Measurements from ENCODE around the gene PALM. TPM values are rescaled to one million over a fixed set of nuclear protein-coding genes. Genes with fewer than 3 reads are reported as not detected.
A peak's percentile ranks its signal among the peaks of the same experiment; 100 is the strongest.

The PALM gene
- total RNA-seq, 4 donors from 2014 or later: 7.5 to 33.8 (median 21.6) TPM

DNA sequence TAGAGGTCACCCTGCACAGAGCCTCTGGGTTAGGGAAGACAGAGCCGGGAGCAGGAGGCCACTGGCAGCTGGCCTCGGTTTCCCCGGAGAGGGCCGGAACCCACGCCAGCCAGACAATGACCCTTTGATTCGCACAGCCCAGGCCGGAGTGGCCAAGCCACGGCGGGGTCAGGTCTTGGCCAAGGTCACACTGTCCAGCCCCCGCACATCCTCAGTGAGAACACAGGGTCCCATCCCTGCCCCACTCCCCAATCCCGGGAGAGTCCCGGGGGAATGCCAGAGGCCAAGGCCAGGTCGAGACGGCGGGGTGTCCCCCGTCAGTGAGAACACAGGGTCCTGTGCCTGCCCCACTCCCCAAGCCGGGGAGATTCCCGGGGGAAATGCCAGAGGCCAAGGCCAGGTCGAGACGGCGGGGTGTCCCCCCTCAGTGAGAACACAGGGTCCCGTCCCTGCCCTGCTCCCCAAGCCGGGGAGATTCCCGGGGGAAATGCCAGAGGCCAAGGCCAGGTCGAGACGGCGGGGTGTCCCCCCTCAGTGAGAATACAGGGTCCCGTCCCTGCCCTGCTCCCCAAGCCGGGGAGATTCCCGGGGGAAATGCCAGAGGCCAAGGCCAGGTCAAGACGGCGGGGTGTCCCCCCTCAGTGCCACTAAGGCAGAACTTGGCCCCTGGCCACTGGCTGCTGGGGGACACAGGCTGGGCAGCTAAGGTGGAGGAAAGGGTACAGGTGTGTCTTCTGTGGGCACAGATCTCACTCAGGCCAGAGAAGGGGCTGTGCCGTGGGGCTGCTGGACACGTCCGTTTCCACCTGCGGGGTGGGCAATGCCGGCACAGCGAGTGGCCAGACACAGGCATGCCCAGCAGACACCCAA, 34.2 kb upstream of the PALM start:
- TF ChIP-seq CTCF (IDR thresholded peaks at IDR 0.05) (no peak), POLR2A (IDR thresholded peaks at IDR 0.05) (no peak)
- H3K27ac ChIP-seq: peak overlapping the region in 1 of 4 donors; percentile 56
- peaks cover 0 to 3% of the 10 kb centered on the region in 2 donors for H3K27me3 ChIP-seq
- no peaks in the 10 kb centered on the region for H3K9me3 ChIP-seq
- peak in 1 of 3 donors; percentile 37 for DNase-seq
- H3K36me3 ChIP-seq: no peaks in the 10 kb centered on the region
- H3K4me3 ChIP-seq: no peak overlapping the region
- H3K4me1 ChIP-seq: peaks cover 1 to 40% (median 5%) of the 10 kb centered on the region in 4 donors

- TF ChIP-seq POLR2A (IDR thresholded peaks at IDR 0.05) (no peak), CTCF (IDR thresholded peaks at IDR 0.05) (no peak)
- no peaks in the 10 kb centered on the region for H3K9me3 ChIP-seq
- H3K27ac ChIP-seq: peak overlapping the region in 3 of 4 donors; percentile 38 to 86 (median 79)
- H3K4me3 ChIP-seq: peak overlapping the region in 2 of 4 donors; percentile 50 to 52
- H3K27me3 ChIP-seq: peaks cover 0 to 3% of the 10 kb centered on the region in 2 donors
- no peak for DNase-seq
- peaks cover 3 to 42% (median 10%) of the 10 kb centered on the region in 4 donors for H3K4me1 ChIP-seq
- H3K36me3 ChIP-seq: no peaks in the 10 kb centered on the region
Observed at GRCh38 chr19:676007-676338, 32.8 kb upstream of the PALM start.

GRCh38 chr19:676339-677105, 32.2 kb upstream of the PALM start, which contains the start of gene FSTL3:
TSS of gene FSTL3 (plus strand) at chr19:676392. CDS start at chr19:676424, 32 bp downstream.
- H3K9me3 ChIP-seq: no peaks in the 10 kb centered on the region
- no peak for TF ChIP-seq CTCF (IDR thresholded peaks at IDR 0.05)
- H3K36me3 ChIP-seq: no peaks in the 10 kb centered on the region
- peaks cover 0 to 3% of the 10 kb centered on the region in 2 donors for H3K27me3 ChIP-seq
- H3K4me3 ChIP-seq: peak within 1 kb of the TSS; percentile 31 to 52 (median 41)
- peaks cover 3 to 42% (median 12%) of the 10 kb centered on the region in 4 donors for H3K4me1 ChIP-seq
- peak within 1 kb of the TSS; percentile 60 to 86 (median 73) for H3K27ac ChIP-seq
- no peak for DNase-seq

DNA sequence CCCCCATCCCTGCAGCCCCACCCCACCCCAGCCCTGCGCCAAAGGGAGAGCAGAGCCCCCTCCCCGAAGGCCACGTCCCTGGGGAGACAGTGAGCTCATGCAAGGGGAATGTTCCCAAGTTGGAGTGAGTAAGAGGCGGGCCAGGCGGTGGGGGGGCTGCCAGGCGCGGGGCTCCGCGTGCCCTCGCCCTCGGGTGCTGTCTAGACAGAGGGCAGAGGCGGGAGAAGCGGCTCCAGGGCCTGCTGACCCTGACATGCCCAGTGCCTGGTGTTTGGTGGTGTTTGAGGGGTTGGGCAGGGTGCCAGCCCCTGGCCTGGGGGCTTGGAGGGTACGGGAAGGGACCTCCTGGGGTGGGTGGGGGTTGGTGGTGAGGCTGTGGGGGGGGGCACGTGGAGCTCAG, 31.5 kb upstream of the PALM start:
- peaks cover 3 to 42% (median 13%) of the 10 kb centered on the region in 4 donors for H3K4me1 ChIP-seq
- H3K9me3 ChIP-seq: no peaks in the 10 kb centered on the region
- peak overlapping the region; percentile 31 to 52 (median 41) for H3K4me3 ChIP-seq
- peak overlapping the region; percentile 60 to 86 (median 73) for H3K27ac ChIP-seq
- peaks cover 0 to 3% of the 10 kb centered on the region in 2 donors for H3K27me3 ChIP-seq
- no peaks in the 10 kb centered on the region for H3K36me3 ChIP-seq
- no peak for TF ChIP-seq CTCF (IDR thresholded peaks at IDR 0.05)
- peak in 1 of 3 donors; percentile 64 for DNase-seq

DNA sequence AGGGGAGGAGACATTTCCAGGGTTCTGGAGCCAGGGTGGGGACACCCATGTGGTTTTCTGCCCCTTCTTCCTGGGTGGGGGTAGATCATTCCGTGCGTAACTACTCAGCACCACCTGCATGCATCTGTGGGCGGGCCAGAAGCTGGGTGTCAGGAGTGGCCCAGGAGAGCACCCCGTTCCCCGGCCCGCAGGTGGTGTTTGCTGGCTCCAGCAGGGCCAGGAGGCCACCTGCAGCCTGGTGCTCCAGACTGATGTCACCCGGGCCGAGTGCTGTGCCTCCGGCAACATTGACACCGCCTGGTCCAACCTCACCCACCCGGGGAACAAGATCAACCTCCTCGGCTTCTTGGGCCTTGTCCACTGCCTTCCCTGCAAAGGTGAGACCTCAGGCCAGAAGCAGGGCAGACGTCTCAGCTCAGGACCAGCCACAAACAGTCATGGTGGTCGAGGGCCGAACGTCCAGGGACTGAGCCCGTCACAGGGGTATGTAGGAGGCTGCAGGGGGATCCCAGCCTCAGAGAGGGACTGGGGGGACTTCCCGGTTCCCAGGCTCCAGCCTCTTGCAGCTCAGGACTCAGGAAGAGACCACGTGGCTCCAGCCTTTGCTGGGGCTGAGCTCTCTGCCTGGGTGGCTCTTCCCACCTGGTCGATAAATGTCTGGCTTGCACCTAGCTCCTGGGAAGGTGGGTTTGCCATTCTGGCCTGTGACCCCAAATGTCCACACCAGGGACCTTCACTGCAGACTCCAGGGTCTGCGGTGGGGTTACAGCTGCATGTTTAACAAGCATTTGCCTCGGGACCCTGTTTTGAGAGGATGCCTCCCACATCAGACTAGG, 30.9 kb upstream of the PALM start:
- Histone ChIP-seq H3K36me3 (no peaks in the 10 kb centered on the region), H3K27me3 (peaks cover 0 to 3% of the 10 kb centered on the region in 2 donors), H3K4me1 (peaks cover 3 to 42% (median 13%) of the 10 kb centered on the region in 4 donors), H3K27ac (peak overlapping the region; percentile 60 to 86 (median 73)), H3K4me3 (peak overlapping the region in 3 of 4 donors; percentile 32 to 52 (median 50)), H3K9me3 (no peaks in the 10 kb centered on the region)
- no peak for DNase-seq
- TF ChIP-seq POLR2A (IDR thresholded peaks at IDR 0.05) (no peak), CTCF (IDR thresholded peaks at IDR 0.05) (no peak)
